Endothelial cell of umbilical vein (primary cell): ENCODE results near the gene INKA2.

Experiments
- CTCF ChIP-seq, 2 donors: IDR thresholded peaks; 1 replicate in 1 of 2; 2 replicates in 1 of 2; pipeline ENCODE4 v1.5.1; 2011; ENCODE audit warnings: low read length in 2 of 2, mild to moderate bottlenecking in 2 of 2, moderate library complexity in 2 of 2, control low read depth in 1 of 2, inconsistent platforms in 1 of 2, low read depth in 1 of 2; ENCODE audit not compliant: insufficient read depth in 1 of 2; ENCODE audit errors: extremely low read depth in 1 of 2
- MAX ChIP-seq: IDR thresholded peaks from 2 replicates; pipeline ENCODE4 v1.6.1; 2011; ENCODE audit not compliant: insufficient read depth, insufficient read length
- POLR2A ChIP-seq: IDR thresholded peaks from 2 replicates; pipeline ENCODE4 v1.6.1; 2012; ENCODE audit warnings: low read depth, mild to moderate bottlenecking, control low read depth, low read length

GRCh38 chr1:111735858-111736544 lies 3.2 kb downstream of the INKA2 start:
- no peak for TF ChIP-seq MAX
- TF ChIP-seq CTCF (IDR thresholded peaks at IDR 0.05; ENCODE audit: extremely low read depth in 1 of 2, insufficient read depth in 1 of 2, low read depth in 1 of 2, low read length in 2 of 2) = no peak
- no peak for TF ChIP-seq POLR2A
